SK-N-SH (cell line): ENCODE results near the gene RIOX2. TPM values are rescaled to one million over a fixed set of nuclear protein-coding genes. Genes with fewer than 3 reads are reported as not detected.

ENCODE experiments used
- CTCF ChIA-PET: fragments of 300-600, 350-600 bp; formaldehyde crosslinking; extraction: SDS; loops from one replicate; lab custom pipeline; 2021; lab: Yijun Ruan, JAX
- POLR2A ChIA-PET: fragments of 350-600 bp; sonication (Branson Sonifier 250); formaldehyde crosslinking; extraction: SDS; loops from one replicate; lab custom pipeline; 2020; ENCODE audit warnings: antibody characterized with exemption, inconsistent platforms; lab: Yijun Ruan, JAX
- DNase-seq: peaks from one replicate; pipeline ENCODE4 v3.0.0; 2012
- H2AFZ ChIP-seq: fragments of 200-600 bp; sonication (generic); 2 replicates; pipeline ENCODE4 v1.8.1; 2016; ENCODE audit warnings: antibody characterized with exemption, mild to moderate bottlenecking, low read depth
- H3F3A ChIP-seq: fragments of 200-600 bp; sonication (generic); replicated peaks from 2 replicates; pipeline ENCODE3; 2016; ENCODE audit warnings: antibody characterized with exemption, mild to moderate bottlenecking; ENCODE audit not compliant: insufficient read depth
- H3K27ac ChIP-seq, 2 experiments: fragments of 200-500 bp in 1 of 2; fragments of 200-600 bp in 1 of 2; sonication (Bioruptor generic) in 1 of 2; sonication (generic), shearing (Covaris generic) in 1 of 2; 2 replicates each; pipeline versions ENCODE4 v1.5.1 to v1.6.1; 2014 to 2016; ENCODE audit warnings: low read depth in 2 of 2, inconsistent platforms in 1 of 2, low read length in 1 of 2, mild to moderate bottlenecking in 1 of 2, mixed read lengths in 1 of 2
- H3K27me3 ChIP-seq: fragments of 200-600 bp; sonication (generic), shearing (Covaris generic); 2 replicates; pipeline ENCODE4 v1.6.1; 2016; ENCODE audit warnings: mixed run types; ENCODE audit not compliant: insufficient read depth
- H3K36me3 ChIP-seq, 2 experiments: fragments of 200-500 bp in 1 of 2; fragments of 200-600 bp in 1 of 2; sonication (Bioruptor generic) in 1 of 2; sonication (generic) in 1 of 2; replicated peaks in 1 of 2; 2 replicates each; pipeline versions ENCODE3 to v1.5.1; 2014 to 2016; ENCODE audit warnings: low read length in 1 of 2, mild to moderate bottlenecking in 1 of 2; ENCODE audit not compliant: insufficient read depth in 2 of 2, control insufficient read depth in 1 of 2
- H3K4me1 ChIP-seq, 2 experiments: fragments of 200-500 bp in 1 of 2; fragments of 200-600 bp in 1 of 2; sonication (Bioruptor generic) in 1 of 2; sonication (generic), shearing (Covaris generic) in 1 of 2; 2 replicates each; pipeline versions ENCODE4 v1.5.1 to v1.6.1; 2014 to 2016; ENCODE audit warnings: low read depth in 1 of 2, low read length in 1 of 2, mixed run types in 1 of 2; ENCODE audit not compliant: insufficient read depth in 2 of 2, control insufficient read depth in 1 of 2
- H3K4me2 ChIP-seq: fragments of 200-600 bp; sonication (generic), shearing (Covaris generic); 2 replicates; pipeline ENCODE4 v1.6.1; 2017; ENCODE audit warnings: mixed run types
- H3K4me3 ChIP-seq, 2 experiments: fragments of 200-500 bp in 1 of 2; fragments of 200-600 bp in 1 of 2; sonication (Bioruptor generic) in 1 of 2; sonication (generic), shearing (Covaris generic) in 1 of 2; 2 replicates each; pipeline versions ENCODE4 v1.5.1 to v1.8.1; 2014 to 2016; ENCODE audit warnings: low read depth in 2 of 2, inconsistent platforms in 1 of 2, low read length in 1 of 2, mild to moderate bottlenecking in 1 of 2, mixed read lengths in 1 of 2, moderate library complexity in 1 of 2
- H3K79me2 ChIP-seq: fragments of 200-600 bp; sonication (generic); 2 replicates; pipeline ENCODE4 v1.8.1; 2017; ENCODE audit warnings: mild to moderate bottlenecking; ENCODE audit not compliant: insufficient read depth
- H3K9ac ChIP-seq: fragments of 200-600 bp; sonication (generic); 2 replicates; pipeline ENCODE4 v1.6.1; 2017; ENCODE audit warnings: mixed run types
- H3K9me2 ChIP-seq: fragments of 200-600 bp; sonication (generic); 2 replicates; pipeline ENCODE4 v1.6.1; 2017; ENCODE audit warnings: mixed run types
- H3K9me3 ChIP-seq: fragments of 200-600 bp; sonication (generic); 2 replicates; pipeline ENCODE4 v1.6.1; 2017; ENCODE audit warnings: mixed run types, mild to moderate bottlenecking, moderate library complexity
- H4K20me1 ChIP-seq: fragments of 200-600 bp; sonication (generic); 2 replicates; pipeline ENCODE4 v1.6.1; 2017; ENCODE audit warnings: mild to moderate bottlenecking, mixed run types; ENCODE audit not compliant: insufficient read depth
- CHD2 ChIP-seq: fragments of 150-350 bp; IDR thresholded peaks from 2 replicates; pipeline ENCODE4 v1.6.1; 2018; ENCODE audit warnings: low read length; ENCODE audit not compliant: partially characterized antibody
- ELF1 ChIP-seq: IDR thresholded peaks from 2 replicates; pipeline ENCODE4 v1.4.0; 2012
- EP300 ChIP-seq, 2 experiments: IDR thresholded peaks; 2 replicates each; pipeline versions ENCODE4 v1.4.0 to v1.6.1; 2012; ENCODE audit warnings: borderline replicate concordance in 1 of 2, low read depth in 1 of 2, low read length in 1 of 2
- EZH2phosphoT487 ChIP-seq: fragments of 200-600 bp; sonication (generic); IDR thresholded peaks from 2 replicates; pipeline ENCODE4 v1.6.1; 2017; ENCODE audit warnings: low read depth, mixed run types, mild to moderate bottlenecking, antibody characterized with exemption, moderate library complexity, borderline replicate concordance
- FOSL2 ChIP-seq: IDR thresholded peaks from 2 replicates; pipeline ENCODE4 v1.4.0; 2012; ENCODE audit warnings: low read depth, mild to moderate bottlenecking, moderate library complexity, borderline replicate concordance
- GABPA ChIP-seq: IDR thresholded peaks from 2 replicates; pipeline ENCODE4 v1.4.0; 2012; ENCODE audit warnings: low read depth, mild to moderate bottlenecking
- GATA2 ChIP-seq: sonication (generic); formaldehyde crosslinking; IDR thresholded peaks from 2 replicates; pipeline ENCODE4 v1.5.0; 2020; ENCODE audit warnings: mild to moderate bottlenecking, missing genetic modification reagents
- MAX ChIP-seq: IDR thresholded peaks from 2 replicates; pipeline ENCODE4 v1.4.0; 2012; ENCODE audit warnings: low read depth
- MXI1 ChIP-seq: IDR thresholded peaks from 2 replicates; pipeline ENCODE4 v1.6.1; 2012; ENCODE audit warnings: mild to moderate bottlenecking, low read depth, low read length, improper control_type of control experiment
- NFIC ChIP-seq: IDR thresholded peaks from 2 replicates; pipeline ENCODE4 v1.4.0; 2012; ENCODE audit warnings: borderline replicate concordance
- PBX3 ChIP-seq: IDR thresholded peaks from 2 replicates; pipeline ENCODE4; 2012
- POLR2AphosphoS5 ChIP-seq: IDR thresholded peaks from 2 replicates; pipeline ENCODE4 v1.6.1; 2012; ENCODE audit warnings: low read depth, low read length
- RCOR1 ChIP-seq: fragments of 150-350 bp; IDR thresholded peaks from 2 replicates; pipeline ENCODE4 v1.6.1; 2017; ENCODE audit warnings: antibody characterized with exemption, low read length
- REST ChIP-seq: IDR thresholded peaks from 2 replicates; pipeline ENCODE4 v1.6.1; 2012; ENCODE audit warnings: mild to moderate bottlenecking, low read depth, low read length, moderate library complexity
- SIN3A ChIP-seq: IDR thresholded peaks from 2 replicates; pipeline ENCODE4 v1.6.1; 2012; ENCODE audit warnings: low read depth, mild to moderate bottlenecking, low read length, moderate library complexity, borderline replicate concordance
- SMC3 ChIP-seq: IDR thresholded peaks from 2 replicates; pipeline ENCODE4 v1.6.1; 2012; ENCODE audit warnings: low read depth, low read length, improper control_type of control experiment
- TAF1 ChIP-seq: IDR thresholded peaks from 2 replicates; pipeline ENCODE4 v1.6.1; 2012; ENCODE audit warnings: low read depth, mild to moderate bottlenecking, low read length, moderate library complexity, borderline replicate concordance
- USF2 ChIP-seq: fragments of 150-350 bp; IDR thresholded peaks from 2 replicates; pipeline ENCODE4 v1.6.1; 2017; ENCODE audit warnings: antibody characterized with exemption, low read length, low read depth, borderline replicate concordance
- YY1 ChIP-seq: IDR thresholded peaks from 2 replicates; pipeline ENCODE4 v1.4.0; 2012; ENCODE audit warnings: low read depth, mild to moderate bottlenecking
- WGBS: methylation state at CpG from one replicate; pipeline ENCODE4 v1.1.6; 2017; ENCODE audit warnings: low lambda C conversion rate; 5-methylcytosine and 5-hydroxymethylcytosine counted together
- polyA plus RNA-seq, 3 experiments: library from polyadenylated mRNA; depleted of rRNA; stranded (reverse); fragments of >200 nt; gene quantifications; 2 replicates each; pipeline ENCODE4 v1.2.3, GENCODE V29; 2012

RIOX2 gene
- polyA plus RNA-seq, 1 of the 3 experiments (the other 2 are of a cell fraction), result 12.9 TPM

- Histone ChIP-seq H3K36me3 (no peaks in the 10 kb centered on the region), H3K4me1 (no peaks in the 10 kb centered on the region; a peak in 2 of 4 replicates), H3K79me2 (no peaks in the 10 kb centered on the region), H4K20me1 (no peaks in the 10 kb centered on the region), H3K9ac (no peak overlapping the region), H3K27me3 (no peaks in the 10 kb centered on the region), H3K4me3 (no peak overlapping the region), H3K4me2 (no peak overlapping the region), H3K27ac (no peak overlapping the region), H3K9me3 (no peaks in the 10 kb centered on the region), H3K9me2 (no peaks in the 10 kb centered on the region), H2AFZ (no peak overlapping the region), H3F3A (no peaks in the 10 kb centered on the region)
- ChIA-PET CTCF (interaction anchor here (0.9 kb wide), 1 partner anchor 20 kb away, joined by 3 read pairs; no protein-coding TSS in a partner anchor), POLR2A (no interaction called here)
- DNase-seq, result no peak
- TF ChIP-seq MAX (no peak), PBX3 (no peak), MXI1 (no peak), ELF1 (no peak), CHD2 (no peak), REST (no peak), GABPA (no peak), YY1 (no peak), SIN3A (no peak), TAF1 (no peak), NFIC (no peak), GATA2 (CRISPR knock-in tag) (no peak), POLR2AphosphoS5 (no peak), EP300 (IDR thresholded peaks at IDR 0.05; ENCODE audit: borderline replicate concordance in 1 of 2, low read depth in 1 of 2, low read length in 1 of 2) (no peak), EZH2phosphoT487 (no peak), FOSL2 (no peak), RCOR1 (no peak), SMC3 (no peak), USF2 (no peak)
- WGBS, result 23% methylated on average over 2 of the region's 2 CpGs
These were observed 31.2 kb upstream of the RIOX2 start for GRCh38 chr3:98003306-98003969.
